Hematopoietic multipotent progenitor cell treated with erythropoietin and hydrocortisone succinate and interleukin-3 and kit ligand, for 15 days (in vitro differentiated cells): ENCODE measurements around the gene KLK1.

Experiments used
- DNase-seq: peaks from one replicate; pipeline ENCODE4 v3.0.0-alpha.2; 2015; ENCODE audit warnings: low spot score

Gene KLK1

GRCh38 chr19:50823389-50824042 is at the start of gene KLK1:
KLK1 (minus strand) TSS chr19:50823787; CDS start chr19:50823748, 39 bp downstream.
- DNase-seq: no peak

GRCh38 chr19:50873056-50873455 is 49.5 kb upstream of the KLK1 start, which contains the start of gene KLK2:
KLK2 (plus strand) TSS chr19:50873439; CDS start chr19:50873474, 35 bp downstream.
- DNase-seq: no peak

- peak; percentile 5 for DNase-seq
These were observed 47.0 kb upstream of the KLK1 start for GRCh38 chr19:50870417-50871089.

GRCh38 chr19:50869479-50869878 is 45.9 kb upstream of the KLK1 start:
- no peak for DNase-seq

GRCh38 chr19:50861496-50862286 is 38.1 kb upstream of the KLK1 start:
- no peak for DNase-seq

GRCh38 chr19:50861010-50861409 is 37.4 kb upstream of the KLK1 start:
- DNase-seq: no peak

- DNase-seq: no peak
These were observed 36.3 kb upstream of the KLK1 start for GRCh38 chr19:50859849-50860248.

- DNase-seq: no peak
These were observed 35.3 kb upstream of the KLK1 start for GRCh38 chr19:50858886-50859285.

GRCh38 chr19:50857366-50857765 is 33.8 kb upstream of the KLK1 start:
- no peak for DNase-seq

GRCh38 chr19:50854636-50855410 is 31.2 kb upstream of the KLK1 start, which contains the start of gene KLK3:
KLK3 (plus strand) TSS chr19:50854915; CDS start chr19:50854956, 41 bp downstream.
- DNase-seq: no peak

- DNase-seq: no peak
These were observed 28.0 kb upstream of the KLK1 start for GRCh38 chr19:50851620-50852019.

GRCh38 chr19:50850738-50851137 is 27.2 kb upstream of the KLK1 start:
- DNase-seq: no peak

GRCh38 chr19:50844296-50844935 is 20.8 kb upstream of the KLK1 start:
- no peak for DNase-seq

GRCh38 chr19:50843701-50844221 is 20.2 kb upstream of the KLK1 start:
- DNase-seq: no peak

- no peak for DNase-seq
These were observed 19.6 kb upstream of the KLK1 start for GRCh38 chr19:50843205-50843604.

GRCh38 chr19:50842130-50842529 is 18.5 kb upstream of the KLK1 start:
- no peak for DNase-seq

GRCh38 chr19:50839712-50840655 is 16.4 kb upstream of the KLK1 start:
- DNase-seq: no peak

- DNase-seq: no peak
These were observed 14.7 kb upstream of the KLK1 start for GRCh38 chr19:50838239-50838638.

GRCh38 chr19:50837300-50837699 is 13.7 kb upstream of the KLK1 start:
- DNase-seq: no peak

GRCh38 chr19:50836543-50837195 is 13.1 kb upstream of the KLK1 start:
- no peak for DNase-seq
